ENCODE measurements around the gene SORCS3.

The SORCS3 gene

DNA sequence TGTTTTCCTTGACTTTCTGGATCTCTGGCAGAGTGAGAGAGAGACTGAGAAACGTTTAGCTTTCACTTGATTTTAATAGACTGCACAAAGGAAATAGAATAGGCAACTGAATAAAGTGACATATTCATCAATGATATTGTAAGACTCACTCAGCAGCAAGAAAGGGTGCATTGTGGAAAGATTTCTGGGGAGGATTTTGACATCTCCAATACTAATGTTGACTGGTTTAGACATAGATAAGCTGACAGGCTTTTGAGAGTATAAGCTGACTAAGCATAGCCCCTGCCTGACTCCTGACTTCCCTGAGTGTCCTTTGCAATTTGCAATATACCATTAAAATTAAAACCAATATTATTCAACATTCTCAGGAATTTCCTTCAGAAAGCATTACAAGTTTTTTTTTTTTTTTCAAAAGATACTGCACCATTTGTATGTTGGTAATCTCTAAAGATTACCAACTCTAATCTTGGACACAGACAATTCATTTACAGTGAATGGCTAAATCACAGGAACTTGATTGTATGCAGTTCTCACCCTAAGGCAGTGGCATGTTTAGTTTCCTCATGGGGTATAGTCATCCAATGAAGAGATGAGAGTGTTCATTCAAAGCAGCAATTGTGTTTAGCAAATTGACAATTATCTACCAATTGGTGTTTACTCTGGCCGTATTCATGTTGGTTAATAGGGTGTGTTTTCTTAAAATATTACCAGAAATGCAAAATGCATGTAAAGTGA, 325.6 kb downstream of the SORCS3 start:
- no peak for TF ChIP-seq CTCF (conservative IDR thresholded peaks at IDR 0.05; ENCODE audit: low read depth, low read length)
- H3K4me3 ChIP-seq (ENCODE audit: low read depth, low read length), result no peak overlapping the region

DNA sequence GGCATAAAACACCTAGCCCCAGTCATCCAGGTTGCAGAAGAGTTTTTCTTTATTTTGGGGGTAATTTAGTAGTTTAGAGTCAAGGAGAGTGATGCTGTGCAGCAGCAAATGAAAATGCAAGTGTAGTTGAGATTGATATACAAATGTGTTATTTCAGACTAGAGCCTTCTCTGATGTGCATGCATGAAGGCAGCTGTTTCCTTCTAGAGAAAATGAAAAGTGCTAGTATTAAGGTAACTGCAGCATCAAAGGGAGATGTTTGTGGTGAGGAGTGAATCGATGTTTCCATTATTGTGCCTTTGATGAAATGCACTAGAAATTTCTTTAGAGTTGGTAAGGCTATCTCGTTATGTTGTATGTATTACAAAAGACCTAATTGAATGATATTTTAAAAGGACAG, 339.3 kb downstream of the SORCS3 start:
- H3K4me3 ChIP-seq (ENCODE audit: low read depth, low read length), result no peak overlapping the region
- DNase-seq (ENCODE audit: low read depth), result no peak
- TF ChIP-seq CTCF (conservative IDR thresholded peaks at IDR 0.05; ENCODE audit: low read depth, low read length), result no peak

More for the DNA sequence above, 325.6 kb downstream of the SORCS3 start:
- DNase-seq (ENCODE audit: low read depth), result no peak

DNA sequence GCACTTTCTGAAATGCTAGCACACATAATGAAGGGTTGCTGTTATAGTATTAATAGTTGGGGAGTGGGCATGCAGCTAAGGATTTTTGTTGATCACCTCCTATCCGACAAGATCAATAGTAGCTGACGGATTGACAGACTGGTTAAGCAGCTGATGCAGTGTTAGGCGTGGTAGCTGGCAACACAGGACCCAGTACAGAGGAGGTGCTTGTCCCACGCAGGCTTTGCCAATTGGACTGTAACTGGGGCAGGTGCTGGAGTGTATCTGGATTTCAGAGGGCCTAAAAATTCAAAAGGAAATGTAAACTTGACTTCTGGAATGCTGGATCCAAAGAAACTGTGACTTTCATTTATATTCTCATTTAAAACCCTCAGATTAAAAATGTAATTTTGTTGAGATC, 340.9 kb downstream of the SORCS3 start:
- DNase-seq (ENCODE audit: low read depth), result no peak
- no peak for TF ChIP-seq CTCF (conservative IDR thresholded peaks at IDR 0.05; ENCODE audit: low read depth, low read length)
- H3K4me3 ChIP-seq (ENCODE audit: low read depth, low read length), result no peak overlapping the region

DNA sequence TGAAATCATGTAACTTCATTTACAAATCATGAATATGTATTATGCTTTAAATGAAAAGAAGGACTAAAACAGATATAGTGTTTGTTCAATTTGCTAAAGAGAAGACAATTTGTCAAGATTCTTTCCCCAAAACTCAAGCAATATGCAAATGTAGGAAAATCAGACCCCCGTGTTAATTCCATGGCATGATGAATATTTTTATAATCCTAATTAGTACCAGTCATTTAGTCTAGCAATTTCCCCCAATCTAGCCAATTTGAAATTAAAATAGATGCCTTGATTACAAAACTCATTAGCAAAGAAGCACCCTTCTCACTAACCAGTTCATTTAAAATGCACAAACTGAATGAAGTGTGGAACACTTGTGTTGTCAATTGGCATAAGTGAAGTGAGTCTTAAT, 347.6 kb downstream of the SORCS3 start:
- TF ChIP-seq CTCF (conservative IDR thresholded peaks at IDR 0.05; ENCODE audit: low read depth, low read length), result no peak
- H3K4me3 ChIP-seq (ENCODE audit: low read depth, low read length), result no peak overlapping the region
- DNase-seq (ENCODE audit: low read depth), result no peak

GRCh38 chr10:104989880-104990279, 348.8 kb downstream of the SORCS3 start:
- TF ChIP-seq CTCF (conservative IDR thresholded peaks at IDR 0.05; ENCODE audit: low read depth, low read length), result no peak
- no peak overlapping the region for H3K4me3 ChIP-seq (ENCODE audit: low read depth, low read length)

GRCh38 chr10:104993085-104993484, 352.0 kb downstream of the SORCS3 start:
- DNase-seq (ENCODE audit: low read depth), result no peak
- no peak for TF ChIP-seq CTCF (conservative IDR thresholded peaks at IDR 0.05; ENCODE audit: low read depth, low read length)
- no peak overlapping the region for H3K4me3 ChIP-seq (ENCODE audit: low read depth, low read length)

More at GRCh38 chr10:104989880-104990279, 348.8 kb downstream of the SORCS3 start:
- DNase-seq (ENCODE audit: low read depth), result no peak

GRCh38 chr10:105001269-105001668, 360.2 kb downstream of the SORCS3 start:
- DNase-seq (ENCODE audit: low read depth), result no peak
- TF ChIP-seq CTCF (conservative IDR thresholded peaks at IDR 0.05; ENCODE audit: low read depth, low read length), result no peak
- H3K4me3 ChIP-seq (ENCODE audit: low read depth, low read length), result no peak overlapping the region
